ENCODE measurements around the gene RGCC. TPM values are rescaled to one million over a fixed set of nuclear protein-coding genes. Genes with fewer than 3 reads are reported as not detected.

RGCC gene
- total RNA-seq, 1 donor, result 68.3 TPM

GRCh38 chr13:41511827-41512226, 54.5 kb downstream of the RGCC start:
- H3K4me3 ChIP-seq (ENCODE audit: low read length), result no peak overlapping the region
- H3K27me3 ChIP-seq (ENCODE audit: insufficient read depth, low read length), result no peaks in the 10 kb centered on the region
- no peaks in the 10 kb centered on the region for H3K4me1 ChIP-seq (ENCODE audit: insufficient read depth, low read length)
- H3K9me3 ChIP-seq (ENCODE audit: low read depth, low read length), result no peaks in the 10 kb centered on the region

GRCh38 chr13:41512441-41512840, 55.1 kb downstream of the RGCC start:
- no peaks in the 10 kb centered on the region for H3K9me3 ChIP-seq (ENCODE audit: low read depth, low read length)
- no peaks in the 10 kb centered on the region for H3K27me3 ChIP-seq (ENCODE audit: insufficient read depth, low read length)
- no peaks in the 10 kb centered on the region for H3K4me1 ChIP-seq (ENCODE audit: insufficient read depth, low read length)
- no peak overlapping the region for H3K4me3 ChIP-seq (ENCODE audit: low read length)

GRCh38 chr13:41513600-41513999, 56.2 kb downstream of the RGCC start:
- Histone ChIP-seq H3K9me3 (ENCODE audit: low read depth, low read length) (no peaks in the 10 kb centered on the region), H3K4me3 (ENCODE audit: low read length) (no peak overlapping the region), H3K4me1 (ENCODE audit: insufficient read depth, low read length) (no peaks in the 10 kb centered on the region), H3K27me3 (ENCODE audit: insufficient read depth, low read length) (no peaks in the 10 kb centered on the region)

GRCh38 chr13:41514853-41515395, 57.6 kb downstream of the RGCC start:
- Histone ChIP-seq H3K4me3 (ENCODE audit: low read length) (no peak overlapping the region), H3K4me1 (ENCODE audit: insufficient read depth, low read length) (no peaks in the 10 kb centered on the region), H3K9me3 (ENCODE audit: low read depth, low read length) (no peaks in the 10 kb centered on the region), H3K27me3 (ENCODE audit: insufficient read depth, low read length) (no peaks in the 10 kb centered on the region)

GRCh38 chr13:41515491-41516139, 58.3 kb downstream of the RGCC start:
- no peaks in the 10 kb centered on the region for H3K9me3 ChIP-seq (ENCODE audit: low read depth, low read length)
- H3K4me3 ChIP-seq (ENCODE audit: low read length), result no peak overlapping the region
- H3K27me3 ChIP-seq (ENCODE audit: insufficient read depth, low read length), result no peaks in the 10 kb centered on the region
- H3K4me1 ChIP-seq (ENCODE audit: insufficient read depth, low read length), result peaks cover 5% of the 10 kb centered on the region

GRCh38 chr13:41516166-41516565, 58.8 kb downstream of the RGCC start:
- Histone ChIP-seq H3K4me3 (ENCODE audit: low read length) (no peak overlapping the region), H3K4me1 (ENCODE audit: insufficient read depth, low read length) (peaks cover 5% of the 10 kb centered on the region), H3K9me3 (ENCODE audit: low read depth, low read length) (no peaks in the 10 kb centered on the region), H3K27me3 (ENCODE audit: insufficient read depth, low read length) (no peaks in the 10 kb centered on the region)

- Histone ChIP-seq H3K9me3 (ENCODE audit: low read depth, low read length) (no peaks in the 10 kb centered on the region), H3K27me3 (ENCODE audit: insufficient read depth, low read length) (no peaks in the 10 kb centered on the region), H3K4me1 (ENCODE audit: insufficient read depth, low read length) (peaks cover 5% of the 10 kb centered on the region), H3K4me3 (ENCODE audit: low read length) (no peak overlapping the region)
These were observed 59.4 kb downstream of the RGCC start for GRCh38 chr13:41516760-41517159.

- Histone ChIP-seq H3K4me1 (ENCODE audit: insufficient read depth, low read length) (peaks cover 5% of the 10 kb centered on the region), H3K4me3 (ENCODE audit: low read length) (no peak overlapping the region), H3K27me3 (ENCODE audit: insufficient read depth, low read length) (no peaks in the 10 kb centered on the region), H3K9me3 (ENCODE audit: low read depth, low read length) (no peaks in the 10 kb centered on the region)
These were observed 62.8 kb downstream of the RGCC start for GRCh38 chr13:41520016-41520659.

Other genes with a start within 250 kb of the RGCC start
- 33.4 TPM for gene MTRF1, start 194.0 kb upstream of the RGCC start, total RNA-seq
- 56.4 TPM for gene NAA16, start 146.3 kb upstream of the RGCC start, total RNA-seq